IPS-NIHi11 (cell line): ENCODE results near the gene FTCD.
A peak's percentile ranks its signal among the peaks of the same experiment; 100 is the strongest.
"Not testable (repeated sequence)": the region's sequence is repeated elsewhere in the genome, so short reads cannot be mapped to it uniquely, and the experiment has no call there.

Source experiments
- DNase-seq: peaks from one replicate; pipeline ENCODE4 v3.0.0; 2012; ENCODE audit warnings: mixed read lengths, low spot score

Gene FTCD, protein sequence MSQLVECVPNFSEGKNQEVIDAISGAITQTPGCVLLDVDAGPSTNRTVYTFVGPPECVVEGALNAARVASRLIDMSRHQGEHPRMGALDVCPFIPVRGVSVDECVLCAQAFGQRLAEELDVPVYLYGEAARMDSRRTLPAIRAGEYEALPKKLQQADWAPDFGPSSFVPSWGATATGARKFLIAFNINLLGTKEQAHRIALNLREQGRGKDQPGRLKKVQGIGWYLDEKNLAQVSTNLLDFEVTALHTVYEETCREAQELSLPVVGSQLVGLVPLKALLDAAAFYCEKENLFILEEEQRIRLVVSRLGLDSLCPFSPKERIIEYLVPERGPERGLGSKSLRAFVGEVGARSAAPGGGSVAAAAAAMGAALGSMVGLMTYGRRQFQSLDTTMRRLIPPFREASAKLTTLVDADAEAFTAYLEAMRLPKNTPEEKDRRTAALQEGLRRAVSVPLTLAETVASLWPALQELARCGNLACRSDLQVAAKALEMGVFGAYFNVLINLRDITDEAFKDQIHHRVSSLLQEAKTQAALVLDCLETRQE

DNA sequence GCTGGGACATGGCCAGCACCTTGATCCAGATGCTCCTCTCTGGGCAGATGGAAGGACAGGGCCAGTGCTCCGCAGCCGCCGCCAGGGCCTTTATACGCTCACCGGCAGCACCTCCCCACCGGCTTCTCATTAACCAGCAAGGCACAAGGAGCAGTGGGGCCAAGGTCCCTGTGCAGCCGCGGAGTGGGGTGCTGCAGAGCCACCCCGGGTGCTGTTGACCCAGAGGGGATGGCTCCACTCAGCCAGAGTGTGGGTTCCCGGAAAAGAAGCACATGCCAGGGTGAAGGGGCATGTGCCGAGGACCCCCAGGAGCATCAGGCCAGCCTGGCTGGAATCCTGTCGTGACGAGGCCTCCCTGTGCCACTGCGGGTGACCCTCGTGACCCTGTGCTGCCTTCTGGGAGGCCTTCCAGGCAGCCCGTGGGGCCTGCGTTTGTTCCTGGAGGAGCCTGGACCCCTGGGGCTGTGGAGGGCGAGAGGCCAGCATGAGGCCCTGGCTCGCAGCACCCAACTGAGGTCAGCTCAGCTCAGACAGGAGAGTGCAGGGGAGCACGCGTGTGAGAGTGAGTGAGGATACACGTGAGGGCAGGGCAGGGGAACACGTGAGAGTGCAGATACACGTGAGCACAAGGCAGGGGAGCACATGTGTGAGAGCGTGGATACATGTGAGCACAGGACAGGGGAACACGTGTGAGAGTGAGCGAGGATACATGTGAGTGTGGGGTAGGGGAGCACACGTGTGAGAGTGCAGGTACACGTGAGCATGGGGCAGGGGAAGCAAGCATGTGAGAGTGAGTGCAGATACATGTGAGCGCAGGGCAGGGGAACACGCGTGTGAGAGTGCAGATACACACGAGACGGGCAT lies at the start of gene FTCD:
FTCD (minus strand) TSS at position 66 of the 864 bp plus-strand sequence; CDS start at position 10, 56 bp downstream.
- DNase-seq = no peak

DNA sequence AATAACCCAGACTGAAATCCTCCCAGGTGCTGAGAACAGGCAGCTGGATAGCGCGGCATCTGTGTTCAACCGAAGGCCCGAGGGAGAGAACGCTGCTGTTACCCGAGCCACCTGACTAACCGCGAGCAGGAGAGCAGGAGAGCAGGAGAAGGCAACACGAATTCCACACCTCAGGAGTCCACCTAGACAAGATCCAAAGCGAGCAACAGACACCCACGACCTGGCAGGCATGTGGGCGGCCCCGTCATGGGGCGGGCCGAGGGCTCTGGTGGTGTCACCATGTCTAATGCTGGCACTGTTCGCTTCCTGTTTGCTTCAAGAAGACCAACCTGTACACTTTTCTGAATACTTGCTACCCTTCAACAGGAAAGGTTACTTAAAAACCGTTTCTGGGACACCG lies 49.8 kb upstream of the FTCD start:
- no peak for DNase-seq

DNA sequence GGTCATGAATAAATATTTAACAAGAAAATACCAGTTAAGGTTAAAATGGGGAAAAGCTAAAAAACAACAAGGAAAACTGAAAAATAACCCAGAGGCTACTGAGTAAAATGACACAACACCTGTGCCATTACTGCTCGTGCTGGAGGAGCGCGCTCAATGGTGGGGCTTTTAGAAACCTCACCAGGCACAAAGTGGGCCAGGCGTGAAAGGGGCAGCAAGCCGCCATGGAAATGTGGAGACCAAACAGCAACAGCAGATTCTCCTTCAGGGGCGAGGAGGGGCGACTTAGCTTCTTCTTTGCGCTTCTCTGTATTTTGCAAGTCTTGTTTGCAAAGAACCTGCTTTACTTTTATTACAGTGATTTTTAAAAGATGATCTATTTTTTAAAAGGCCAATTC lies 47.8 kb upstream of the FTCD start:
- no peak for DNase-seq

DNA sequence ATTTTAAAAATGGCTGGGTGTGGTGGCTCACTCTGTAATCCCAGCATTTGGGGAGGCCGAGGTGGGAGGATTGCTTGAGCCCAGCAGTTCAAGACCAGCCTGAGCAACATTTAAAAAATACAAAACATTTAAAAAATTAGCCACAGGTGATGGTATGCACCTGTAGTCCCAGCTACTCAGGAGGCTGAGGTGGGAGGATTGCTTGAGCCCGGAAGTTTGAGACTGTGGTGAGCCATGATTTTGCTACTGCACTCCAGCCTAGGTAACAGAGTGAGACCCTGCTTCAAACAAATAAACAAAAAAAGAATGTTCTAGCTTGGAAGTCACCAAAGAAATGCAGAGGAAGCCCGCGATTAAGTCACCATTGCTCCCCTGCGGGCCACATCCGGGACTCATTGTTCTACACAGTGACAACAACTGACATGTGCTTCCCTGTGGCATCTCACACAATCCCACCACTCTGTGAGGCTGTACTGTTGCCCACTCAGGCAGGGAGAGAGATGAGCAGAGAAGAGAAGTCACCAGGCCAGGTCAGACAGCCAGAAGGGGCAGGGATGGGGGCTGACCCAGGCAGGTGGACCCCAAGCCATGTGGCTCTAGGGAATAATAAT lies 47.3 kb upstream of the FTCD start:
- DNase-seq = no peak

DNA sequence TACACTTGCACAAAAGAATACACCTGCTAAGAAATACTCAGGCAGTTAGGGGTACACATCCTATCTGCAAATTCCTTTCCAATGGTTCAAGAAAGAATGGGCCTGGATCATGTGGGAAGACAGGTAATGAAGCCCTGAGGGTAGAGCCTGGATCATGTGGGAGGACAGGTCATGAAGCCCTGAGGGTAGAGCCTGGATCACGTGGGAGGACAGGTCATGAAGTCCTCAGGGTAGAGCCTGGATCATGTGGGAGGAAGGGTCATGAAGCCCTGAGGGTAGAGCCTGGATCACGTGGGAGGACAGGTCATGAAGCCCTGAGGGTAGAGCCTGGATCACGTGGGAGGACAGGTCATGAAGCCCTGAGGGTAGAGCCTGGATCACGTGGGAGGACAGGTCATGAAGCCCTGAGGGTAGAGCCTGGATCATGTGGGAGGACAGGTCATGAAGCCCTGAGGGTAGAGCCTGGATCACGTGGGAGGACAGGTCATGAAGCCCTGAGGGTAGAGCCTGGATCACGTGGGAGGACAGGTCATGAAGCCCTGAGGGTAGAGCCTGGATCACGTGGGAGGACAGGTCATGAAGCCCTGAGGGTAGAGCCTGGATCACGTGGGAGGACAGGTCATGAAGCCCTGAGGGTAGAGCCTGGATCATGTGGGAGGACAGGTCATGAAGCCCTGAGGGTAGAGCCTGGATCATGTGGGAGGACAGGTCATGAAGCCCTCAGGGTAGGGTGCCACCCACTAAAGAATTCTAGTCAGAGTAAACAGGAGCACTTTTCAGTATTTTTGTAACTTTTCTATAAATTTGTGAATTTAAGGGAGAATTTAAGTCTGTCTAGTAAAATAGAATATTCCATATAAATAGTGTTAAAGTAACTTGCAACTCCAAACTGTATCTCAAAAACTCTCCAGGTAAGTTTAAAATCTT lies 45.8 kb upstream of the FTCD start:
- DNase-seq = not testable (repeated sequence)

DNA sequence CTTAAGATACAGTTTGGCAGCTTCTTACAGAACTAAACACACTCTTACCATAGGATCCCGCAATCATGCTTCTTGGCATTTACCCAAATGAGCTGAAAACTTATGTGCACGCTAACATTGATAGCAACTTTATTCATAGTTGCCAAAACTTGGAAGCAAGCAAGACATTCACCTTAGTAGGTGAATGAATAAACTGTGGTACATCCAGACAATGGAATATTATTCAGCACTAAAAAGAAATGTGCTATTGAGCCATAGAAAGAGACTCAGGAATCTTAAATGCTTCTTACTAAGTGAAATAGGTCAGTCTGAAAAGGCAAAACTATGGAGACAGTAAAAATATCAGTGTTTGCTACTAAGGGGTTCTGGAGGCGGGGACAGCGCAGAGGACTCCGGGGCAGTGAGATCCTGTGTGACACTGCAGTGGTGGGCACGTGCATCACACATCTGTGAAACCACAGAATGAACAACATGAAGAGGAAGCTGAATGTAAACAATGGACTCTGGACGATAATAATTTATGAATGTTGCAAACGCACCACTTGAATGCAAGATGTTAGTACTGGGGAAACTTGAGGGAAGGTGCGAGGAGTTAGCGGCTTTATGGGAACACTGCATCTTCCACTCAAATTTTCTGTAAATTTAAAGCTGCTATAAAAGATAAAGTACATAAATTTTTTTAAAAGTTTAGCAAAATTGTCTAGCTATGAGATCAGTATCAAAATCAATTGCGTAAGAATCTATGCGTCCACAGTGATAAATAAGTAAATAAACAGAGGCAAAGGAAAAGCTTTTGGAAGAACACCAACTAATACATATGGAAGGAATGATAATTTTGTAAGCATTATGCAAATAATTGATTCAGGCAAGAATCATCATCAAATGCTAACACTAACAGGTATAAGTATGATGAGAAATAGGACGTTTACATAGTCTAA lies 44.3 kb upstream of the FTCD start:
- DNase-seq = no peak

DNA sequence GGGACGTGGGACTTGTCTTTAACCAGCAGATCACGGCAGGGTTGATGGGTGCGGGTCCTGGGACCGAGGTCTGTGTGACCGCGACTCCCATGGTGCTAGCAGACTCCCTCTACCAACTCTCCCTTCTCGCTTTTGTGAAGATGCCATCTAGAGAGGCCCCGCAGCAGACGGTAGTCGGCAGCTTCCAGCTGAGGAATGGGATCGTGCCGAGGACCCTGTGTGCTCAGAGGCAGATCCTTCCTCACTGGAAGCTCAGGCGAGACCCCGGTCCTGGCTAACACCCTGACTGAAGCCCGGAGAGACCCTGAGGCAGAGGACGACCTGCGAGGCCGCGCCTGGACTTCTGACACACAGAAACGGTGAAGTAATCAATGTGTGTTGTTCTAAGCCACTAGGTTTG lies 41.4 kb upstream of the FTCD start:
- no peak for DNase-seq

DNA sequence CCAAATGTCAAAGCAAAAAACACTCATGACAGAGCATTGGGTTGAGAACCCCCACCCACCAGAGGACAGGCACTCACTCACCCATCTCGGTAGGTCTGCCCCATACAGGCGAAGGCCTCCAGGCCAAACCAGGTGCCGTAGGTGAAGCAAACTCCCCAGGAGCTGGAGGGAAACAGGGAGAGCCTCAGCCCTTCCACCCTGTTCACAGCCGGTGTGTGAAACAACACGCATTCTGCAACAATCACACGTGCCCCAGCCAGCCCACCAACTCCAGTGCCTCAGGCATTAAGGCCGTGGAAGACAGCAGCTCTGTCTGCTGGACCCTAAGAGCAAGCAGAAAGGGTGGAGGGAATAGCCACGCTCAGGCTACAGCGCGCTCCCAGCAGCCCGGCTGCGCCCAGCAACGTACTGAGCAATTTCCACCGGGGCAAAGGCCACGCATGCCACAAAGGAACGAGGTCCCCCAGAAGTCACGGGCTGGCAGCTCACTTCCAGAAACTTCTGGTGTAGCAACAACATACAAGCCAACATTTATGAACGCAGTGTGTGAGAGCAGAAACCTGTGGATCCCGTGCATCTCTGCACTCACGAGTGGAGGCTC lies 40.3 kb upstream of the FTCD start:
- DNase-seq = no peak

DNA sequence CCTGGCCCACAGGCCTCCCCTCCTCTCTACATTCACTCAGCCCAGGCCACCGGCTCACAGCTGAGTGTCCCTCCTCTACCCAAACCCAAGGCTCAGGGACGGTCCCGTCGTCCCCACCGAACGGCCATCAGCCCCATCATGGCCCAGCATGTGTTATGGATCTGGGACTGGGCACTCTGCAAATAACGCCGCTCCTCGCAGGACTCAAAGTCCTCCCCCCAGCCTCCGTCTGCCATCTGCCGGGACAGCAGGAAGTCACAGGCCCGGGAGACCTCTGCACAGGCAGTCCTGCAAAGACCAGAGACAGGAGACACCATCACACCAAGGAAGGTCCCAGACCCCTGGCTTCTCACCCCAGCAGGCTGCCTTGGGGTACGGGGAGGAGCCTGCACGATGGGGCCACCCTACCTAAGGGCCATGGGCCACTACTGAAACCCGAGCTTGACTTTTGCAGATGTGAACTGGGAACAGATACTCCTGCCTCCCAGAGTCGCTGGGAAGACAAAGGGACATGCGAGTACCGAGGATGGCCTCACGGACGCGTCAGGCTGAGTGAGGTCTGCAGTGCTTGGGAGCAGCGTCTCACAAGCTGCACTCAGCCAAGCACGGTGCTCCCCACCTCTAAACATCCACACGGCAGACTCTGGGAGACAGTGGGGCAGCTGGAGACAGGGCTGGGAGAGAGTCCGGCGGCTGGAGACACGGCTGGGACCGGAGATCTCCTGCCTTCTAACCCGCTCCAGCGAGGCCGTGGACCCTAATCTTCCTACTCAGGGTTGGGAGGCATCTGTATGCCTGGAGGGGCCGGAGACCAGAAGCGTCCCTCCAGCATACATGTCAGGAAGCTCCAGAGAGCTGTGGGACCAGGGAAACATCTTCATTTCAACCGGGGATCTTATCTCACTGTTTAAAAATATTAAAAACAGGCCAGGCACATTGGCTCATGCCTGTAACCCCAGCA lies 39.3 kb upstream of the FTCD start:
- no peak for DNase-seq

DNA sequence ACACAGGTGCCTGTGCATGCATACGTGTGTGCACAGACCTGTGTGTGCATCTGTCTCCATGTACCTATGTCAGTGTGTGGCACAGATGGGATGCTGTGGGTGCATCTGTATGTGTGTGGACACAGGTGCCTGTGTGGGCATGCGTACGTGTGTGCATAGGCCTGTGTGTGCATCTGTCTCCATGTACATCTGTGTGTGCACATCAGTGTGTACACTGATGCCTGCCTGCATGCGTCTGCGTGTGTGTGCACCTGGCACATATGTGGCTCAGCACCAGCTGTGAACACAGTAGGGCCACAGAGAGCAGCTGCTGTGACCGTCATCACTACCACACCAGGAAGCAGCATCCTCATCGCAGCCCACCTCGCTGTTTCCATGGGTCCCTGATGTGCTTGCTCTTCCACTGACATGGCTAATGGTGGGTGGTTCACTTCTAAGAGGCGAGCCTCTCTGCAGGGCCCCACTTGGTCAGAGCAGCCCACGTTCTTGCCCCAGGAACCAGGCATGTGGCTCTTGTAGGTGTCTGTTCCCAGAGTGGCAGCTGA lies 38.5 kb upstream of the FTCD start:
- DNase-seq = no peak

DNA sequence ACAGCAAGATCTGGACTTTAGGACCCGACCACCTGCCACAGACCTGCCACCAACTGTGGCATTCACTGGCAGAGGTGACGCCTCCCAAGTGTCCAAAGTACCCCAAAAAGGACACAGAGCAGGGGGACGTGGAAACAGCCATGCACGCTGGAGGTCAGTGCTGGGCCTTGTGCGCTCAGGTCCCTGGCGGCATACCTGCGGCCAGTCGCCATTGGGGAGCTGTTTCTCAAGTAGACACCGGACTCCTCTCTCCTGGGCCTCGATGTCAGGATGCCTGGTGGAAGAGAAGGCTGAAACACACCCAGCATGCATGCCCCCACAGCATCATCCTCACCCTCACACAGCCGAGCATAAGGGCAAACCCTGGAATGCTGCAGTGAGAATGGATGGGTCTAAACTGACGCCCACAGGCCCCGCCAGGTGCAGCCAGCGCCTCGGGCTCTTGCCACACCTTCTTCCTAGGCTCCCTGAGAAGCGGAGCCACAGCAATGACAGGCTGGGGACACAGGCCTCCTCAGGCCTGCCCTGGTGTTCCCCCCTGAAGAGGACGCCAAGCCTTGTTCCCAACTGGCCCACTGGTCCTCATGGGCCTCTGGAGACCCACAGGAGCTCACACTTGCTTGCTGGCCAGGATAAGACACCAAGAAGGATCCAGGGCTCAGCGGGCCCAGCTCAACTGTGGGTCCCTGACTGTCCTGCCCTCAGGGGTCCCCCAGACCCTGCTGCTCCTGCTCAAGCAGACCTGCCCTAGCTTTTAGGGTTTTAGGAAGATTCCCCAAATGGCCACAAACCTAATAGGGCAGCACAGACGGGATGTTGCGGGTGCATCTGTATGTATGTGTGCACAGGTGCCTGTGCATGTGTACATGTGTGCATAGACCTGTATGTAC lies 36.6 kb upstream of the FTCD start:
- DNase-seq = peak; percentile 3

DNA sequence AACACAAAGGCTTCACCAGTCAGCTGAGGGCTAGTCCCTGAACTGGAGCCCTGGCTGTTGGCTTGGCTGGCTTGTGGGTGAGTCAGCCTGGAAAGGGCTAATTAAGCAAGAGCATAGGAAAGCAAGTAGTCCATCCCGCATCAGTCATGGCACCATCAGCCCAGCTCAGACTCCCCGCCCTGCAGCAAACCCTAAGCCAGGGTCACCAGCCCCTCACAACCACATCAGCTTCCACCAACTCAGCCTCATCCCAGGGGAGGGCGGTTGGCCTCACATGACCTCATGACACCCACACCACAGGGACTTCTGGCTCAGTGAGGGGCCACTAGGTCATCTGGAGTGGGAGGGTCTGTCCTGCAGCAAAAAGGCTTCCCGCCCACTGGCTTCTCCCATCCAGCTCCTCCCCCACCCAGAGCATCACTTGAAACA lies 35.9 kb upstream of the FTCD start:
- peak; percentile 4 for DNase-seq

DNA sequence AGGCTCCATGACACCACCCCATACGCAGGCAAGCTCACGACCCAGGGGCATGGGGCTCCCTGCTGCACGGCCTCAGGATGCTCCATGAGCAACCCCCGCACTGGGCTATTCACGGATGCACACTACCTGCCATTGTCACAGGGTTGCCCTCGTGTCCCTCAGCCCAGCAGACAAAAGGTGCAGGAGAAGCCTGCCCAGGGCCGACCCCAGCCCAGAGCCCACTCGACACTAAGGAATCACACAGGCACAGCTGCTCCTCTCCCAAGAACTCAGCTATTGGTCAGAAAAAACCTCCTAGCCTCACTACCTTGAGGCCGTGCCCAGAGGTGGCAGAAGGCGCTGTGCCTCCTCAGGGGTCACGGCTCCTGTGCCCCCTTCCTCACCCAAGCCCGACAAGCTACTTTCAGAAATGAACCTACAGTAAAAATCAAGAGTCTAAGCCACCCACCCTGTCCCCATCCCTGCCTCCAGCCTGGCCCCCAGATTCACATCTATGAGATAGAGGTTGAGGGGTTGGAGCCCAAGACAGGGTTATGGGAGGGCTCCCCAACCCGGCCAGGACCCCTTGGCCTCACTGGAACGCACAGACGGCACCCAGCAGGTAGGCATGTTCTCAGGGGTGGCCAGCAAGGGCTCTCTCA lies 35.2 kb upstream of the FTCD start:
- peak; percentile 5 for DNase-seq

DNA sequence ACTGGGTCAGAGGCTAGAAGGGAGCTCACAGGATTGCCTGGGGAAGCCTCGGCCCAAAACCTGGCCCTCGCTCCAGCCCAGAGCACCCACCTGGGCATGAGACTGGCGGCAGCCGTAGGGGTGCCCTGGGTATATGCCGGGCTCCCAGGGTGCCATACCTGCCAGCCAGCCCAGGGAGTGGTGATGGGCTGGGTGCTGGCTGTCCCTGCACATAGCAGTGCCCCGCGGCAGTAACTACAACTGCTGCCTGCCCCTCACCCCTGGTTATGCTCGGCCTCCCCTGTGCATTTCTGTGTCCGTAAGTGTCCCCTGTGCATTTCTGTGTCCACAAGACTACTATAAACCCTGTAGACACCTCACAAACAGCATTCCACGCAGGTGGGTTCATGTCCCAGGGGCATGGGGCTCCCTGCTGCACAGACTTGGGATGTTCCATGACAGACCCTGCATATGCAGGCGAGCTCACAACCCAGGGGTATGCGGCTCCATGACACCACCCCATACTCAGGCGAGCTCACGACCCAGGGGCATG lies 34.6 kb upstream of the FTCD start:
- DNase-seq = peak; percentile 3

DNA sequence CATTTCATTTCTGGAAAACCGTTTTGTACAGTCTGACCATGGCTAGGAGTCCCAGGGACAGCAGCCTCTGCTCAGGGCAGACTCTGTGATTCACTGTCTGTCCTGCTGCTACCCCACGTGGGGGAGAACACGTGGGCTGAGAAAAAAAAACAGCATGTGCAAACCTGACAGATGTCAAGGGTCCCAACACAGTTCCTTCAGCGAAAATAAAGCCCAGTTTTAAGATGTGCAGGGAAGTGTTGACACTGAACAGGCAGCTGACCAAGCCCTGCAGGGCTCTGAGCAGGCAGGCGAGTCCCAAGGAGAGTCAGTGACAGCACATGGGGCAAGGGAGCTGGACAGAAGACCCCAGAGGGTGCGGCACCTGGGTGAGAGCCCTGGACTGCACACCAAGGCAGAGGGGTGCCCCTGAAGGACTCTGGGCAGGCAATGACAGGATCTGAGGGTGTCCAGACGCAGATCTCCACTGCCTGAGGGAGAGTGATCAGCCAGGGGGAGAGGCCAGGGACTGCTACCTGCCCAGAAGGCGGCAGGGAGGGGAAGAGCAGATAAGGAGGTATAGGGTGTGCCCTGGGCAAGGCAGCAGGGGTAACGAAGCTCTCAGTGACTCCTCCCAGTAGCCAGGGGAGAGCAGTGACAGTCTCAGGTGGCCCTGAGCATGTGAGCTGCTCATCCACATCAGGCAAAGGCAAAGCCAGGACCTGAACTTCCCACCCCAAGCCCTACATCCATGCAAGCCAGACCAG lies 34.0 kb upstream of the FTCD start:
- DNase-seq = peak; percentile 2
